Amniotic stem cell (primary cell): ENCODE measurements around the gene XRCC5.
"Not testable (repeated sequence)": the region's sequence is repeated elsewhere in the genome, so short reads cannot be mapped to it uniquely, and the experiment has no call there.

Experiments used
- DNase-seq: peaks from one replicate; lab custom pipeline; 2025; lab: John Stamatoyannopoulos, UW

Gene XRCC5

DNA sequence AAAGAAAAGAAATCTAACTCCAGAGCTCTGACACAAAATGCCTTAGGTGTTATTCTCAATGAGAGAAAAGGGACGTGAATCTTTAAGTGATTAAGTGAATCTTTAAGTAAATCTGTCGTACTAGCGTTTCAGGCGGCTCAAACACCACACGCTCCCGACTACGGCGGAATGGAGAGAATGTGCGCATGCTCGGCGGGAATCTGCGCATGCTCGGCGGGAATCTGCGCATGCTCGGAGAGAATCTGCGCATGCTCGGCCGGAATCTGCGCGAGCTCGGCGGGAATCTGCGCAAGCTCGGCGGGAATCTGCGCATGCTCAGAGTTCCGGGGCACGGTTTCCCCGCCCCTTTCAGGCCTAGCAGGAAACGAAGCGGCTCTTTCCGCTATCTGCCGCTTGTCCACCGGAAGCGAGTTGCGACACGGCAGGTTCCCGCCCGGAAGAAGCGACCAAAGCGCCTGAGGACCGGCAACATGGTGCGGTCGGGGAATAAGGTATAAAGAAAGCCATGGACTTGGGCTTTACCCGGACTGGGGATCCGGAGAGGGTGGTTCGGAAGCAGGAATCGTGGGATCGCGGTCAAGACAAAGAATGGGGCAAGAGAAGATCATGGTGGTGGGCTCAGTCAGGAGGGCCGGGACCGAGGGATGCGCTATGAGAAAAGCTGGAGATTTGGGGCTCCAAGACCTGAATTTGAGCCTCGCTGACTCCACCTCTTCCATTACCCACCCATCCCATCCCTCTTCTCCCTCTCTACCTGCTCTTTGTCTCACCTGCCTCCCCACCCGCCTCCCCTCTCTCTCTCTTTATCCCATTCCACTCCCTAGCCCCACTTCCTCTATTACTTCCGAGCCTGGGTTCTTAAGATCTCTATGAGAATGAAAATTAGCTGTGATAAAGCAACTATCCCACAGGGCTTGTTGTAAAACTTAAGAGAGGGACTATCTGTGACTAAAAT is at the start of gene XRCC5:
Gene XRCC5, plus strand, starts transcription at position 382 of the 955 bp plus-strand sequence. Its CDS starts 89 bp downstream, at position 471.
- peak; percentile 96 for DNase-seq

DNA sequence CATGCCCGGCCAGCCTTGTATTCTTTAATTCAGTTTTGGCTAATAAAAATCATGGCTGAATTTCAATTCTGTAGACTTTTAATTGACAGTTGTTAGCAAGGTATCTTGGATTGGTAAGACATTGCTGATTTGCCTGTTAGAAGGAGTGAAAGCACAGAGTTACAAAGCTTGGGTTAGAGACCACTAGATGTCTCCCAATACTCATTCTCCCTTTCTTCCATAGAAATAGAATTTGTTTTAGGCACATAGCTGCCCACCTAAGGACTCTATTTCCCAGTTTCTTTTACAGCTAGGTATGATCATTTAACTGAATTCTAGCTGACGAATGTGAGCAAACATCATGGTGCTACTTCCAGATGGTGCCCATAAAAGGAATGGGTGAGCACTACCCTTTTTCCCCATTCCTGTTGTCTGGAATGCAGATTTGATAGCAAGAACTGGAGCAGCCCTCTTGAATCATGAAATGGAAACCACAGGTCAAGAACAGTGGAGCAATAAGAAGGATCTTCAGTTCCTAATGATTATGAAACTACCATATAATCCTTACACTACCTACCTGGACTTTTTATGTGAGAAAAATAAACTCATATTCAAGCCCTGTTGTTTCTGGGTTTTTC is 45.0 kb upstream of the XRCC5 start:
- DNase-seq = no peak

DNA sequence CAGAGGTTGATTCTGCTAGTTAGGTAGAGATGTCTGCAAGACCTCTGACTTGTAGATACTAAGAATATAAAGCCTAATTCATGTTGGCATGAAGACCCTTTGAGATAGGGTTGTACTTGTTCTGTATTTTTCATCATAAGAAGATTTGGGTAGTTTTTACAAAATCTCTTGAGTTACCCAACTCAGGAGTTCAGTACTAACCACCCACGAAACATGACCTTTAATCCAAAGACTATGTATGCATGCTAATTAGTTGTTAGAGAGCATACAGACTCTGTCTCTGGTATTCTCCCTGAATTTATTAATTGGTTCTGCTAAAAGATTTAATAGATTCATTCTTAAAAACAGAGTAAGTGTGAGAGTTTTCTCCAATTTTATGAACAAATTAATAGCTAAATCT is 44.5 kb upstream of the XRCC5 start:
- DNase-seq = no peak

DNA sequence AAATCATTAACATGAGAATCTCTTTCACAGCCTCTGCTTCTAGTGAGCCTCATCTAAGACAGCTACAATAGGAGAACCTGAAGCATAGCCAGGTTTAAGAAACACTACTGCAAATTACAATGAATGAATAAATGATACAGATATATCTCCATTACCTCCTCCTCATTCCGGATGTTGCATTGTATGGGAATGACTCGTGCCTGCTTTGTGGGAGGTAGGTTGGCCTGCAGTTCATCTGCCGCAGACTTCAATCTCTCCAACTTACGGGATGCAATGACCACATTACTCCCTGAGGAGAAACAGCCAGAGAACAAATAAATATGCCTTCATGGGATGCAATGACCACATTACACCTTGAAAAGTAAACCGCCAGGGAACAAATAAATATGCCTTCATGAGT is 42.9 kb upstream of the XRCC5 start:
- no peak for DNase-seq

DNA sequence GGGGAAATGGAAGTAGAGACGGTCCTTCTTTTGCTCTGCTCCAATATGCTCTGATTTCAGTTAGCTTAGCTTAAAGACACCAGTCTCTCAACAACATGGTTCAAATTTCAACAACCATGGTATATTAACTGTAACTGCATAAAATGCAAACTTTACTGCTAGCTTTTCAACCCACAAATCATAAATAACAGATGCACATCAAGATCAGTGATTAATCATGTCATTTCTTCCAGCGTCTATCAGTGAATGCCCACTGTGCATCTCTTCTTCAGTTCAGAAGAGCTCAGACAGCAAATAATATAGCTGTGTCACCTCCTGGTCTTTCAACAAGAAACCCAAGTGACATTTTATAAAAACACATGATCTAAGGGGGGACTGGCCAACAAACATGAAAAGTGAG is 40.1 kb upstream of the XRCC5 start:
- DNase-seq = no peak

DNA sequence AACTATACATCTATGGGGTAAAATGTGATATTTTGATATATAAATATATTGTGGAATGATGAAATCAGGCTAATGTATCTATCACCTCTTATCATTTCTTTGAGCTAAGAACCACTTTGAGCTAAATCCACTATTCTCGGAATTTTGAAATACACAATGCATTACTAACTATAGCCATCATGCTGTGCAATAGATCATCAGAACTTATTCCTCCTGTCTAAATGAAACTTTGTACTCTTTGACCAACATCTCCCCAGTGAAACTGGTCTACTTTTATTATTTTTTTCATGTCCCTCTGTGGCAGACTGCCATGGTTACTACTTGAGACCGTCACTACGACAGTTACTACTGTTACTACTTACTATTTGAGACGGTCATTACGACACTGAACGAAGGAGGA is 39.0 kb upstream of the XRCC5 start:
- no peak for DNase-seq

DNA sequence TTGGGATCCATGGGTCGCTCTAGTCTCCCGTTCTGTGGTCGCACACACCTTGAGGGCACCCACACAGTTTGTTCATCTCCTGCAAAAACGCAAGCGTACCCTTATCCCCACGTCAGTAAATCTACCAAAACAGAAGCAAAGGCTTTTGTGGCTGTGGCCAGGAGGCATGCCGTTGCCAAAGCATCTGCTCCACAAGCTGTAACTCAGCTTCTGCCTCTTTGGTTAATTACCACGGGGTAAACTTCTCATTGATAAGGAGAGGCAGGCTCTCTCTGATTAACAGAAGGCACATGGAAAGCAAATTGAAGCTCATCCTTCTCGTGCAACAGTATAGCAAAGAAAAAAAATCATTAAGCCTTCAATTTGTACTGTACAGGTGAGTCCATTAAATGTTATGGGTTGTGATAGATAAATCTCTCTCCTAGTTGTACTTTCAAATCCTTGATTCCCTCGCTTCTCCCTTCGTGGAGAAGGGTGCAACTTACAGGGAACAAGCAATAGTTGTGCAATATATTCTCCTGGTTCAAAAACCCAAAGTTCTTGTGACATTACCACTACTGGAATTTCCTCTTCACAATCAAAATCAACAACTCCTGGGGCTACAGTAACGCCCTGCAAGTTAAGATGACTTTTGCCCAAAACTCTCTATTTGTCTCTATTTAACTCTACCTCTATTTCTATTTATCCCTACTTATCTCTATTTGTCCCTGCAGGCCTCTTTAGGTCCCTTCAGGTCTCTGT is 37.9 kb upstream of the XRCC5 start:
- DNase-seq = no peak

DNA sequence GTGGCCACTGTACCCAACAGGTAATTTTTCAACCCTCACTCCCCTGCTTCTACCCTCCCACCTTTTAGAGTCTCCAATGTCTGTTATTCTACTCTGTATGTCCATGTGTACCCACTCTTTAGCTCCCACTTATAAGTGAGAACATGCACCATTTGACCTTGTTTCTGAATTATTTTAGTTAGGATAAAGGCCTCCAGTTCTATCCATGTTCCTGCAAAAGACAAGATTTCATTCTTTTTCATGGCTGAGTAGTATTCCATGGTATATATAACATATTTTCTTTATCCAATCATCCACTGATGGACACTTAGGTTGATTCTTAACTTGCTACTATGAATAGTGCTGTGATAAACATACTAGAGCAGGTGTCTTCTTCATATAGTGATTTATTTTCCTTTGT is 36.7 kb upstream of the XRCC5 start:
- no peak for DNase-seq

DNA sequence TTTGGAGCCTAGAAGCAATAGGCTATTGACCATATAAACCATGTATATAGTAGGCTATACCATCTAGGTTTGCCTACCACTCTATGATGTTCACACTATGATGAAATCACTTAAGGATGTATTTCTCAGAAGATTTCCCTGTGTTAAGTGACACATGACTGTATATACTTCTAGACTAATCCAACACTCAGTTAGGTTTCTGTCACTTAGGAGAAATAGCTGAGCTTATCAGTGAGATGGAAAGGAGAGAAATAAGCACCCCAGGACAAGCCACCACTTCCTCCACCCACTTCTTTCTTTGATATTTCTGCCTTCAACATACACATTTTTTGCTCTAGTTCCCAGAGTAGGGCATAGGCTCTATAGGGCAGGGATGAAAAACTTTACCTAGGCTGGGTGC is 35.4 kb upstream of the XRCC5 start:
- DNase-seq = no peak

DNA sequence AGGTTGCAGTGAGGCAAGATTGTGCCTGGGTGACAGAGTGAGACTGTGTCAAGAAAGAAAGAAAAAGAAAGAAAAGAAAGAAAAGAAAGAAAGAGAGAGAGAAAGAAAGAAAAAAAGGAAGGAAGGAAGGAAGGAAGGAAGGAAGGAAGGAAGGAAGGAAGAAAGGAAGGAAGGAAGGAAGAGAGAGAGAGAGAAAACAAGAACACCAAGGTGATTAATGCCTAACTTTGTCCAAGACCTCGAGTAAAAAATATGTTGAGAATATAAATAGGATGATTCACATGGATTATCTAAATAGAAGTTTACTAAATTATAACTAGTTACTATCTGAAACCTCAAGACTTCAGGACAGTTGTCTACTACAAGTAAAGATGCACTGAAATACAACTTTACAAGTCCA is 34.8 kb upstream of the XRCC5 start:
- DNase-seq = no peak

DNA sequence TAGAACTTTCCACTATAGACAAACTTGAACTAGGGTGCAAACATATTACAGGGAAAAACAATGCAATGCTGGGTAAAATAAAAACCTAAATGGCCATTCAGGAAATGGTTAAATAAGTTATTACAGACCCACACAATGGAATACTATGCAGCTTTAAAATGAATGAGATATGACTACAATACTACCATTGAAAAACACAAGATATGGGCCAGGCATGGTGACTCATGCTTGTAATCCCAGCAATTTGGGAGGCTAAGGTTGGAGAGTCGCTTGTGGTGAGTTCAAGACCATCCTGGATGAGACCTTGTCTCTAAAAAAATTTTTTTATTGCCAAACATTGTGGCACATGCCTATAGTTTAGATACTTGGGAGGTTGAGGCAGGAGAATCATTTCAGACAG is 34.4 kb upstream of the XRCC5 start:
- DNase-seq = no peak

DNA sequence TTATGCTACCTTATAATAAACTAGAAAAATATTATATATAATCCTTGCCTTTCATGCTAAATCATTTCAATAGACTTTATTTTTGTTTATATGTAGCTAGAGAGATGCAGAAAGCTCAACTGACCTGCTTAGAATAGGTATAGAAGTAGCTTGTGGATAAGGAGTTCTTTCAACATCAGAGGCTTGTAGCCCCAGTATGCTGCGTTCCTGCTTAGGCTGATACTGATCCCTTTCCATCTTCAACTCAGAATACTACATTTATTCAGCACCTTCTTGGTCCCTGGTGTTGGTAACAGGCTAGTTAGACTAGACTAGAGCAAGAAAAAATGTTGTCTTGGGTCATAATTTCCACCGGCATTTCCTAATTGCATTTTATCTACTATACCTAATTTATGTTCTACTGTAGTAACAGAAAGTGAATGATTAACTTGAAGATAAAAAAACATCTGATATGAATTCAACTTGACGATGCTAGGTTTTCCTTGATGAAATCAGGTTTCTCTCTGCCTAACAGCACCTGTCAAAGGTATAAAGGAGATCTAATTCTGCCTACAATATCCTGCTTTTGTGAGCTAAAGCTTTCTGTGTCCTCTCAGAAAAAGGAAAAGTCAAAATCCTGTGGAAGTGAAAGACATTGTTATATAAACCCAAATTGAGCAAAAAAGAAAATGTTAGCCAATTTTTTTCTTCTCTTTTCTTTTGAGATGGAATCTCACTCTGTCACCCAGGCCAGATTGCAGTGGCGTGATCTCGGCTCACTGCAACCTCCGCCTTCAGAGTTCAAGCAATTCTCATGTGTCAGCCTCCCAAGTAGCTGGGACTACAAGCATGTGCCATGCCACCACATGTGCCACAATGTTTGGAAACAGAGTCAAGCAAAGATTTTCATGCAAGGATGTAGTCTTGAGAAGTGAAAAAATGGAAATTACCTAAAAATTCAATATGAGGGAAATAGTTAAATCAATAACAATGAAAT is 33.4 kb upstream of the XRCC5 start:
- DNase-seq = no peak

DNA sequence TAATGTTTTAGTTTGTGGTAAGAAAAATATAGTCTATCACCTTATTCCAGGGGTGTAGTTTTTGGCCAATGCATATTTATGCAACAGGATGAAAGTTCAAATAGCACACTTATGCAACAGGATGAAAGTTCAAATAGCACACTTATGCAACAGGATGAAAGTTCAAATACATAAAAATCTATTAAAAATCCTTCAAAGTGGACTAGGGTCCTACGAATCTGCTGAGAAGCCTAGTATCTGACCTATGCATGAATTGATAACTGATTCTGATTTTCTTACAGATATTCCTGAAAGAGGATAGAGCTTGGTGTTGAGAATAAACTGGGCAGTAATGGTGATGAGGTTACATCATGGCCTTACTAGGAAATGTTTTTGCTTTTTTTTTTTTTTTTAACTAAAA is 30.4 kb upstream of the XRCC5 start:
- DNase-seq = no peak

DNA sequence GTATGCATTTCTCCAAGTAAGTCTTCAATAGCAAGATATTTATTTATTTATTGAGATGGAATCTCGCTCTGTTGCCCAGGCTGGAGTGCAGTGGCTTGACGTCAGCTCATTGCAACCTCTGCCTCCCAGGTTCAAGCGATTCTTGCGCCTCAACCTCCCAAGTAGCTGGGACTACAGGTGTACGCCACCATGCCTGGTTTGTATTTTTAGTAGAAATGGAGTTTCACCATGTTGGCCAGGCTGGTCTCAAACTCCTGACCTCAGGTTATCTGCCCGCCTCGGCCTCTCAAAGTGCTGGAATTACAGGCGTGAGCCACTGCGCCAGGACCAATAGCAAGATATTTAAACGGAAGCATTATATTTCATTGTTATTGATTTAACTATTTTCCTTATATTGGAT is 29.1 kb upstream of the XRCC5 start:
- DNase-seq = not testable (repeated sequence)

DNA sequence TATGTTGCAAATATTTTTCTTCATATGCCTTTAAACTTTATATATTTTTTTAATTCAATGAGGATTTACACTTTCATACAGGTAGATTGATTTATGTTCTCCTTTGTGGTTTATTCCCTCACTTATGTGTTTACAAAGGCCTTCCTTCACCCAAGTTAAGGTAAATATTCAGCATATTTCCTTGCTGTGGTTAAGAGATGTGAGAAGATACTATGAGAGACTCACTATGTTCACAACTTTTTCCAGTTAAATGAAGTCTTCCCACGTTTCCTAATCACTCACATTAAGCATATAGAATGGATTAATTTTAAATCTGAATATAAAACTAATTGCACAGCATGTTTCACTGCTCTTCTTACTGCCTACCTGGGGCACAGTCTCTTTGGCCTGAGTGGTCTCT is 28.1 kb upstream of the XRCC5 start:
- no peak for DNase-seq

DNA sequence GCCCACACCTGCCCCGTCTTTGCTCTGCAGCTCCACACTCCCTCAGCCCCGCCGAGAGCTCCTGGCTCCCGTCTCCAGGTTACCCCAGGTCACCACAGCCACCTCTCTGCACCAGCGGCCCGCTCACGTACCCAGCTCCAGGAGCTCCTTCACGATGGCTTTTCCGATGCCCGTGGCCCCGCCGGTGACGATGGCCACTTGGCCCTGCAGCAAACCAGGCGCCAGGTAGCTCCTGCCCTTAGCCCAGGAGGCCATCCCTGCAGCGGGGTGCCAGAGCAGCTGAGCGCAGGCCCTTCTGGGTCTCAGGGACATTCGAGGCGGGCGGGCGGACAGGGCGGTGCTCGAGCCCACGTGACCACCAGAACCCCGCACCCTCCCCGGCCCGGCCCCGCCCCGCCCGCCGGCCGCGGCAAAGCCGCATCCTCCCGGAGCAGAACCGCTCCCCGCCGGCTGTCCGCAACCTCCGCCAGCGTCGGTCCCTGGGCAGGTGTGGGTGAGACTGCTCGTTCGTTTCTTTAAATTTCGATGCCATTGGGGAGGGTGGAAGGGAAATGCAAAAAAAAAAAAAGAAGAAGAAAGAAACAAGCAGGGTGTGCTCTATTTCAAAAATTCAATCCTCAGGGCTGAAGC is 27.5 kb upstream of the XRCC5 start, which contains the start of the genes PECR and TMEM169:
Gene PECR, minus strand, starts transcription at position 323 of the 630 bp plus-strand sequence. Its CDS starts 68 bp downstream, at position 255.
Gene TMEM169, plus strand, starts transcription at position 433 of the 630 bp plus-strand sequence. CDS start 14,045 bp downstream, outside the sequence.
- DNase-seq = peak; percentile 30

DNA sequence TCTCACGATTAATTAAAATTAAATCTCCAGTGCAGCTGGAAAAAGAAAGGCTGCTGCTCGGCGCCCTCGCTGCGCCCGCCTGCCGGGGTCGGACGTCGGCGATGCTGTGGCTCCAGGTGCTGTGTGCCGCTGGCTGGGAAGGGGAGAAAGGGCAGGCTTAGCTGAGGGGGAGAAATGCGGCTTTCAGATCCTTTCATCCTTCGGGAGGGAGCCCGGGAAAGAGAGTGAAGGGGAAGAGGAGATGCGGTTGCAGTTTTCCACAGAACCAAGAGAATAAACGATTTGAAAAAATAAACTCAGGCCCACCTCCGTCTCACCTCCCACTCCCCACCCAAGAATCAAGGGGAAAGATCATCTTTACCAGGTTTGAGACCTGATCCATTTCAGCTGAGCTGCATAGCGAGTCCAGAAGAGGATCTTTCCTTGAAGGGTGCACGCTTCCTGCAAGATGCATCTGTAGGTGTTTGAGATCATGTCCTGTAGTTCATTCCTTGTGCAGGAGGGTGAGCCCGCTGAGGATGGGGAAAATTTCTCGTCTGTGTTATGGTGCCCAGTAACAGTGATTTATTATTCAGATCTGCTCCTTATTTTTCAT is 26.9 kb upstream of the XRCC5 start:
- no peak for DNase-seq

DNA sequence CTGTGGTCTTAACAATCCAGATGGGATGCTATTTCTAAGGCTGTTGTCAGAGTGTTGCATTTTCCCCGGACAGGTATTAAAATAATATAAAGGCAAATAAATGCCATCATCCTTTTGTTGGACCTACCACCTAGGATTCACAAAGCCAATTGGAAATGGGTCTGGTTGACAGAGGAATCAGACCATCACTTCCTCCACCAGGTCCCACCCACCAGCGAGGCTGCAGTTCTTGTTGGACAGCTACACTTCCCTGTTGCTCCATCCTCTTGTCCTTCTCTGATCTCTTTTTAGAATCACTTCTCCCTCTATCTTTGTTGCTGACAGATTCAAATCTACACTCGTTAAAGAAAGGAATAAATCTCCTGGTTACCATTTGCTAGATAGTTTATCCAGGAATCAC is 26.3 kb upstream of the XRCC5 start:
- DNase-seq = no peak

DNA sequence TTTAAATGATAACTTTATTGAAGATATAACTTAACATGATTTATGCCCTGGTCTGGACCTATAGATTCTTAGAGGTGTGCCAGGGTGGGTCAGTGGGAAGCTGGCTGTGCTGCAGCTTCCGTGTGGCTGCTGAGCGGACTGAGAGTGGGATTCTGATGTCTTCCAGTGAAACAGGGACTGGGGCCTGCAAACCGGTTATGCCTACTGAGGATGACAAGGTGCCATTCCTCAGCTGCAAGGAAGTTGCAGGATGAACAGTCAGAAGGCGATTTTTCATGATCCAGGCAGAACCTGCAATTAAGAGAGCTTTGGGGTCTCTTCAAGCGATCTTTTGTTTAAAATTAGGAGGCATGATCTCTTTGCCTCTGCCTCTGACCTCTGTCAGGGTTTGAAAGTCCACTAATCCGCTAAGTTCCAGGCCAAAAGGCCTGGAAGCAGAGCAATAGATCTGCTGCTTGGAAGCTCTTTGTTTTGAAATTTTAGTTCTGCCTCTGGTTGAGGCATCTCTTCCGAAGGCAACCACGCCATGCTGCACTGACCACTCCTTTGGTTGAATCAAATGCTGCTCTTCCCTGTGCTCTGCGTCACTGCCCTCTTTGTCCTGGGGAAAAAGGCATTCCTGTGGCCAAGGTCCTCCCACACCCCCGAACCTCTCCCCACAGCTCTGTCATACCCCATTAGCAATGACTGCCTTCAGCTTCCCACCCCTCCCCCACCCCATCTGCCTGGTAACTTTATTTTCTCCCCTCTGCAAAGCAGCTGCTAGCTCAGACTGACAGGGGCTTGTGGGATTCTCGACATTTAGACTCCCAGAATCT is 25.5 kb upstream of the XRCC5 start:
- DNase-seq = no peak

DNA sequence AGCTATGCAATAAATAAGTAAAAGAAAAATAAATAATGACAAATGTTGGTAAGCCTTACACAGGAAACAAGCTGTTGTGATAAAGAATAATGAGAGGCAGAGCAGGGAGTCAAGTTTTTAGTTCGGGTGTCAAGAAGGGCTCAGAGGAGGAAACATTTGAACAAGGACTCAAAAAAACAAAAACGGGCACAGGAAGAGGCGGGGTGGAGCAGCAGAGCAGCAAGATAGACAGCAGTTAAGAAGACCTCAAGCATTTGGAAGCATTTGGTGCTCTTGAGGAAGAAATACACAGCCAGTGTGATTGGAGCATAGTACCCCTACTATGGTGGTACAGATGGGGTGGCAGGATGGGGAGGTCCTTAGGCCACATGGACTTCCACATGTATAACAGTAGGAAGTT is 24.6 kb upstream of the XRCC5 start:
- DNase-seq = no peak
